Ishikawa (cell line): Measurements from ENCODE around the gene IRX6.

Experiments
- CREB1 ChIP-seq: IDR thresholded peaks from 2 replicates; pipeline ENCODE4 v1.6.1; 2012; ENCODE audit warnings: low read depth
- EGR1 ChIP-seq: IDR thresholded peaks from 2 replicates; pipeline ENCODE4 v1.6.1; 2012
- EP300 ChIP-seq: IDR thresholded peaks from 2 replicates; pipeline ENCODE4 v1.6.1; 2012; ENCODE audit warnings: borderline replicate concordance
- REST ChIP-seq: IDR thresholded peaks from 2 replicates; pipeline ENCODE4 v1.6.1; 2012; ENCODE audit warnings: low read depth, mild to moderate bottlenecking
- TCF12 ChIP-seq: IDR thresholded peaks from 2 replicates; pipeline ENCODE4 v1.6.1; 2012; ENCODE audit warnings: low read depth
- TEAD4 ChIP-seq: IDR thresholded peaks from 2 replicates; pipeline ENCODE4 v1.6.1; 2012

GRCh38 chr16:55294129-55294528 lies 29.9 kb upstream of the IRX6 start:
- TF ChIP-seq CREB1 (no peak), REST (no peak), EGR1 (no peak), TEAD4 (no peak), TCF12 (no peak), EP300 (no peak)
